SK-N-MC (cell line): ENCODE results near the gene SLC43A3.

Experiments used
- EZH2 ChIP-seq: fragments of 200-600 bp; sonication (generic); IDR thresholded peaks from one replicate; pipeline ENCODE4 v1.6.1; 2017; ENCODE audit warnings: antibody characterized with exemption
- FOXP2 ChIP-seq: optimal IDR thresholded peaks from 2 replicates; pipeline ENCODE3; 2011; ENCODE audit warnings: mild to moderate bottlenecking, moderate library complexity; ENCODE audit not compliant: insufficient read depth; ENCODE audit errors: extremely low read length, control extremely low read depth
- POLR2AphosphoS5 ChIP-seq: IDR thresholded peaks from 2 replicates; pipeline ENCODE4 v1.6.1; 2012; ENCODE audit warnings: mild to moderate bottlenecking, low read depth, low read length, borderline replicate concordance

- TF ChIP-seq POLR2AphosphoS5 (no peak), EZH2 (no peak), FOXP2 (no peak)
Observed at GRCh38 chr11:57370251-57370650, 56.7 kb downstream of the SLC43A3 start.
